CD4-positive, alpha-beta T cell treated with Interleukin-2 at 100 ng/mL for 4 hours (primary cell): ENCODE results near the gene CCDC51.

Source experiments
- DNase-seq: peaks from one replicate; pipeline ENCODE4 v3.0.0-alpha.2; 2020; ENCODE audit warnings: low spot score

Gene CCDC51

GRCh38 chr3:48433472-48434118 is 6.3 kb downstream of the CCDC51 start:
- DNase-seq: no peak

- DNase-seq: no peak
Measured at GRCh38 chr3:48432411-48433371, 7.2 kb downstream of the CCDC51 start.

- no peak for DNase-seq
Measured at GRCh38 chr3:48431224-48432029, 8.5 kb downstream of the CCDC51 start.

GRCh38 chr3:48430708-48431101 is 9.2 kb downstream of the CCDC51 start:
- DNase-seq: no peak

- DNase-seq: no peak
Measured at GRCh38 chr3:48429960-48430707, 9.8 kb downstream of the CCDC51 start, which contains the start of gene PLXNB1. PLXNB1 (minus strand) TSS chr3:48430086; CDS start chr3:48424611, 5,475 bp downstream.

- peak; percentile 61 for DNase-seq
Measured at GRCh38 chr3:48429317-48429959, 10.5 kb downstream of the CCDC51 start.

GRCh38 chr3:48428572-48429316 is 11.2 kb downstream of the CCDC51 start:
- DNase-seq: no peak

GRCh38 chr3:48428088-48428571 is 11.8 kb downstream of the CCDC51 start:
- DNase-seq: no peak

GRCh38 chr3:48427630-48427962 is 12.3 kb downstream of the CCDC51 start:
- no peak for DNase-seq

GRCh38 chr3:48426944-48427629 is 12.8 kb downstream of the CCDC51 start:
- DNase-seq: no peak

- no peak for DNase-seq
Measured at GRCh38 chr3:48426401-48426909, 13.5 kb downstream of the CCDC51 start.

- DNase-seq: no peak
Measured at GRCh38 chr3:48425281-48425812, 14.6 kb downstream of the CCDC51 start.

GRCh38 chr3:48423883-48424695 is 15.8 kb downstream of the CCDC51 start:
- DNase-seq: no peak

- no peak for DNase-seq
Measured at GRCh38 chr3:48423241-48423882, 16.6 kb downstream of the CCDC51 start.

GRCh38 chr3:48422681-48423080 is 17.2 kb downstream of the CCDC51 start:
- DNase-seq: no peak

- no peak for DNase-seq
Measured at GRCh38 chr3:48422272-48422671, 17.6 kb downstream of the CCDC51 start.

GRCh38 chr3:48420561-48420960 is 19.4 kb downstream of the CCDC51 start:
- no peak for DNase-seq

- no peak for DNase-seq
Measured at GRCh38 chr3:48419597-48419996, 20.3 kb downstream of the CCDC51 start.
